GM18858 (cell line): Measurements from ENCODE around the gene PPOX.

ENCODE experiments used
- ATAC-seq: cut with Tn5 transposase; IDR thresholded peaks from one replicate; pipeline ENCODE4 v1.9.1; 2021; ENCODE audit not compliant: unreplicated experiment

Gene PPOX

GRCh38 chr1:161220002-161220401, 53.8 kb downstream of the PPOX start:
- ATAC-seq, result no peak
